ENCODE measurements around the gene CACNG1. TPM values are rescaled to one million over a fixed set of nuclear protein-coding genes. Genes with fewer than 3 reads are reported as not detected.

CACNG1 gene
- polyA plus RNA-seq, 12 donors: 62.2 to 326 (median 176) TPM; not detected in 1

DNA sequence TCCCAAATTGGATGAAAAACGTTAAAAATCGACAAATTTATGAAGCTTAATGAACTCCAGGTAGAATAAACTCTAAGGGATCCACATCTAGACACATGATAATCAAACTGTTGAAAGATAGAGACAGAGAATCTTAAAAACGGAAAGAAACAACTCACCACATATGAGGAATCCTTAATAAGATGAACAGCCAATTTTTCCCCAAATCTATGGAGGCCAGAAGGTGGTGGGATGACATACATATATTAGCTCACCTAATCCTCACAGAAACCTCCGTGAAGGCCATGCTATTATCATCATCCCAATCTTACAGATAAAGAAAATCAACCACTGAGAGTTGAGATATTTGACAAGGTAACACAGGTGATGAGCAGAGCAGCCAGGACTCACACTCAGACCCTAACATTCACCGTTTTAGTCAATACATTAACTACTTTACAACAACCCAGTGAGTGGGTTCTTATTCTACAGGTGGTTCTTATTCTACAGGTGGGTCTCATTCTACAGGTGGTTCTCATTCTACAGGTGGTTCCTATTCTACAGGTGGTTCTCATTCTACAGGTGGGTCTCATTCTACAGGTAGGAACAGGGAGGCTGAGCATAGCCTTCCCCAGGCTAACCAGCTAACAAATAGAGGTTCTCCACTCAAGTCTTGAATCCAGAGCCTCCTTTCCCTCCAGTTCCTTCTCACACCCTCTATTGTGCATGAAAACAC lies 4.8 kb downstream of the CACNG1 start:
- no peak for DNase-seq

DNA sequence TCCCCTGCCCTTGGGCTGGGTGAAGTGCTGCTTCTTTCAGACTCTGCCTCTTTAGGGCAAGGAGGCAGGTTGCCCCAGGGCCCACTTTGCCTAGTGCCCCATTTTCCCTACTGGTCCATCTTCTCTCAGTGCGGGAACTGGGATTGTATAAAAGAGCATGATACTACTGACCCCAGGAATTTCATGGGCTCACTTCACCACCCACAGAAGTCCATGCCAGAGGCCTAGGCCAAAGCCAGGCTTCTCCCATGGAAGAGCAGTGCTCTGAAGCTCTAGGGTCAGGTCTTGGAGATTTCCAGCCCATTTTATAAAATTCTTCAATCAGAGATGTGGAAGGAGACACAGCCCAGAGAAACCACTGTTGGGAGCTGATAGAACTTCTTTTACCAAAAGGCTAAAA lies 5.7 kb downstream of the CACNG1 start:
- no peak for DNase-seq

DNA sequence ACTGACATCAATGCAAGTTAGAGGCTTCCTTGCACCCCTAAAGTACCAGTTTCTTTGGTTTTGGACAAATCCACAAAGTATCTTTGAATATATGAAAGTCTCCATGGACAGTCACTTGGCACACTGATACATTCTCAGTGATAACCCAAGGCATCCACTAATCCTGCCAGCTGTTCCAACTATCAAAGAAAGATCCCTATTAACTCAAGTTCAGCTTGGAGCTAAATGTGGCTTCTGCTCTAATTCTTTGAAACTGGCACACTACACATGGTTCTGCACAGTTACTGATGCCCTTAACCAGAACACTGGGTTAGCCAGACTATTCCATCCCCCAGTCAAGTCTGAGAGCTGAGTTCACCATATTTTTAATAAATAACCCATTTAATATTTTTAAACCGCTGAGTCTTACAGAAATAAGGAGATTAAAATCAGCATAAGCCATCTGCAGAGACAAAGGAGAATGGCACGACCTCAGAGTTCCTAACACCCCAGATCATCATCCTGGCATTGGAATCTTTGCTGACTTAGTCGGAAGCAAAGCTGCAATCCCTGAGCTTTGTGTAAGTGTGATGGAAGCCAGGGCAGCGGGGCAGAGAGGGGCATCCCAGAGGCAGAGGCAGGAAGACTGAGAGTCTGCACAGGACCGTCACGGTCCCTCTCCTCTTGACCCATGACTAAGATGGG lies 6.3 kb downstream of the CACNG1 start:
- no peak for DNase-seq

DNA sequence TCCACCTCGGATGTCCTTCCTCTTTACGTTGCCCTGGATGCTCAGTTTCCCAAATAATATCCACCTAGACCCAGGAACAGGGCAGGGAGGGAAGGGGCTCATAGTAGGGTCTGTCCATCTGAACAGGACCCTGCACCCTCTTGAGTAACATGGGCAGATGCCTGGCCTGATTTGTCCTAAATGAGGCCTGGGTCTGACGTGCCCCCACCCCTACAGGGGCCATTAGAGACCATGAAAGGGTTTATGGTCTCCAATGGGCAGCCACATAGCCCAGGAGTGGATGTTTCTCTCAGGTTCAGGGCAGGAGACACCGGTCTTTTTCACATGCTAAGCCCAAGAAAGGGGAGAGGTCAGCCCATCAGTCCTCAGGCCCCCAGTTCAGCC lies 6.8 kb downstream of the CACNG1 start:
- DNase-seq: no peak

DNA sequence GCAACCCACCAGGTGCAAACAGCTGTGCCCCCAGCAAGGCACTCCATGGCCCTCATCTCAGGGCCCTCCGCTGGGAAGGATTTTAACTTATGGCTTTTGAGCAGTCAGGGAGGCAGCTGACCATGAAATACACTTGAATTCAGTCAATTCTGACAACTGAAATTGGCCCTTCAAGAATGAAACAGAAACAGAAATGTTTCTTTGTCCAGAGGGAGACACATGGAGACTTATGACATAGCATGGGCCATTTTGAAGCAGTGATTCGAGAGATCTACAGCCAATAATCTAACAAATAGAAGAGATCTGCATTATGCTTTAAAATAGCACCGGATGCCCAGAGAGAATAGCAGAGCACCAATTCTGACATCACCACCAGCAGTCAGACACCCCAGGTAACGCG lies 7.5 kb downstream of the CACNG1 start:
- DNase-seq: no peak

DNA sequence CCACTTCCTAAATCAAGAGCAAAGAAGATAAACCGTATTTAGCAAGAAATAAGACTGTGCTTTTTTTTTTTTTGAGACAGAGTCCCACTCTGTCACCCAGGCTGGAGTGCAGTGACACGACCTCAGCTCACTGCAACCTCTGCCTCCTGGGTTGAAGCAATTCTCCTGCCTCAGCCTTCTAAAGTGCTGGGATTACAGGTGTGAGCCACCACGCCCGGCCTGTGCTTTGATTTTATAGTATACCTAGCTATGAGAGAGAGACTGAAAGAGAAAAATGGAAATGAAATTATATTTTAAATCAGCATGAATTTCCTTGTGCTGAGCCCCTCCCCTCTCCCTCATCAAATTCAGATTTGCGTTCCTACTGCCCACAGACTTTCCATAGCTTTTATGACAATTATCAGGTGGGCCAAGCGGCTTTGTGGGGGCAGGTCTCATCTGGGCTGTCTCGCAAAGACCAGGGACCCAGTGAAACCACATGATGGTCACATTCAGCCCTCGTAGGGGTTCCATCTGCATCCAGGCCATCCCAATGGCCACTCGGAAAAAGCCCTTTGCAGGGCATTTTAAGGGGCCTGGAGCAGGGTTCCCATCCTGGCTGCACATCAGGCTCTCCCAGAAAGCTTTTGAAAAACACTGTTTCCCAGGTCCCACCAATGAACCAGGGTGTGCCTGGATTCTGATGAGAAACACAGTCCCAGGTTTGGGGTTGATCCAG lies 8.5 kb downstream of the CACNG1 start:
- no peak for DNase-seq

DNA sequence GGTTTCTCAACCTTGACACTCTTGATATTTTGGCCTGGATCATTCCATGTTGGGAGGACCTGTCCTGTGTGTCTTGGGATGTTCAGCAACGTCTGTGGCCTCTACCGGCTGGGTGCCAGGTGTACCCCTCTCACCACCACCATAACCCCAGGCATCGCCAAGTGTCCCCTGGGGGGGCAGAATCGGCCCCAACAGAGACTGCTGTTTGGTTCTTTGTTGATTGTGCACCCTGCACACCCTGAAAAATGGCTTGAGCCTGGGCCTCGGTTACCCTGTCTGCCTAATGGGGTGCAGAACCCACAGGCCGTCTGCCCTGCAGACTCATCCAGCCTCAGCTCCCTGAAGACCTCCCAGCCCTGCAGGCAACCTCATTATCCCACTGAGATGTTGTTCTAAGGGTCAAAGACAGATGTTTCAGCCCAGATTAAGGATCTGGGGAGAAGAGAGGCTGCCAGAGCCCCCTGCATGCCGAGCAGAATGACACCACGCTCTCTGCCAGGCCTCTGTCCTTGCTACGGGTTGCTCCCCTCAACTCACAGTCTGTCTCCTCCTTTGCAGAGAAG lies 9.2 kb downstream of the CACNG1 start:
- no peak for DNase-seq

DNA sequence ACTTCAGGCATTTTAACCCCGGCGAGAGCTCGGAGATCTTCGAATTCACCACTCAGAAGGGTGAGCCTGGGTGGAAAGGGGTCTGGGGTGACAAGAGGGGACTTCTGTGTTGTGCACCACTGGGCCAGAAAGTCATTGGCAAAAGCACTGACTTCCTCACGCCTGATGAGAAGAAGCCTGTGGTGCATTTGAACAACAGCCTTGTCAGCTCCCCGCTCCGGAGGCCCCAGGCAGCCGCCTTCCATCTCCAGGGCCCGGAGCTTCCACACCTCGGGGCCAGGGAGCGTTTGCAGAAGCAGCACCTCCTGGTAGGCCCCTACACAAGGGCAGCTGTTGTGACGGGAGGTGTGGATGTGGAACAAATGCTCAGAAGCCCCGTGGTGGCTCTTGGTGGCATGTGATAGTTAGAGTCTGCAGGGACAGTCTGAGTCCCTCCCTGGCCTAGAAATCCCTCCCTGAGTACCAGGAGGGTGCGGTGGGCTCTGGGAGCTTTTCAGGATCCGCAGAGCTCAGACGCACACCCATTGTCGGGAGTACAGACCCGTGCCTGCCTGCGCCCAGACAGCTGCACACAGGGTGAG lies 9.7 kb downstream of the CACNG1 start:
- DNase-seq: no peak

DNA sequence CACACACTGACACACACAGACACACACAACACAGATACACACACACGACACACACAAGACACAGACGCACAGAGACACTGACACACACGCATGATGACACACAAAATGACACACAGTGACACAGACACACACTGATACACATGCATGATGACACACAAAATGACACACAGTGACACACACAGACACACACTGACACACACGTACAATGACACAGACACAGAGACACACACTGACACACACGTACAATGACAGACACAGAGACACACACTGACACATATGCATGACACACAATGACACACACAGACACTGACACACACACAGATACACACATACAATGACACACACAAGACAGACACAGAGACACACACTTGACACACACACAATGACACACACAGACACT lies 10.3 kb downstream of the CACNG1 start:
- DNase-seq: no peak

- no peak for DNase-seq
These were observed 10.7 kb downstream of the CACNG1 start for GRCh38 chr17:67055041-67055443.

DNA sequence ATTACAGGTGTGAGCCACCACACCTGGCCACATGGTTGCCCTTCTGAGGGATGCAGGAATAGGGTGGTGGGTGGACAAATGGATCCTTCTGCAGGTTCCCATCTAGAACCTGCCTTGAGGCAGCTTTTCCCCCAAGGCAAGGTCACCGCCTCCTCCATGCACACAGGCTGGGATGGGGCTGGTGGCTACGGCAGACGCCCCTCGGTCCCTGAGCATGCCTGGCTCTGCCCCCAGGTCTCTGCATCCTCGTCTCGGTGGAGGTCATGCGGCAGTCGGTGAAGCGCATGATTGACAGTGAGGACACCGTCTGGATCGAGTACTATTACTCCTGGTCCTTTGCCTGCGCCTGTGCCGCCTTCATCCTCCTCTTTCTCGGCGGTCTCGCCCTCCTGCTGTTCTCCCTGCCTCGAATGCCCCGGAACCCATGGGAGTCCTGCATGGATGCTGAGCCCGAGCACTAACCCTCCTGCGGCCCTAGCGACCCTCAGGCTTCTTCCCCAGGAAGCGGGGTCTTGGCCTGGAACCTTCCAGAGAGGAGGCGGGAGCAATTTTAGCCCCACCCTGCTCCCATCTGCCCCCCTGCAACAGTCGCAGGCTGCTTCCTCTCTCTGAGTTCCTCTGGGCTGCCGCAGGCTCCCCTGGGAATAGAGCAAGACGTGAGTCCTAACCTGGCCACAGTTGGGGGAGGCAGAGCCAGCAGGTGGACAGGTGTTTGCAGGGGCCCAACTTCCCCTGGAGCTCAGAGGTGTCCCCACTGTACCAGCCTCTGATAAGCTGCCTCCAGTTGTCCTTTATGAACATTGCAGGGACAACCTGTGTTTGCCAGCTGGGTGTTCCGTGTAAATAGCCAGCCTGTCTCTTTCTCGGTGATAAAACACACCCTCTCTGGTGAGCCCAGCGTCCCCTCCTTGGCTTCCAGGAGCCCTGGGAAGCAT lies 11.7 kb downstream of the CACNG1 start:
- no peak for DNase-seq

DNA sequence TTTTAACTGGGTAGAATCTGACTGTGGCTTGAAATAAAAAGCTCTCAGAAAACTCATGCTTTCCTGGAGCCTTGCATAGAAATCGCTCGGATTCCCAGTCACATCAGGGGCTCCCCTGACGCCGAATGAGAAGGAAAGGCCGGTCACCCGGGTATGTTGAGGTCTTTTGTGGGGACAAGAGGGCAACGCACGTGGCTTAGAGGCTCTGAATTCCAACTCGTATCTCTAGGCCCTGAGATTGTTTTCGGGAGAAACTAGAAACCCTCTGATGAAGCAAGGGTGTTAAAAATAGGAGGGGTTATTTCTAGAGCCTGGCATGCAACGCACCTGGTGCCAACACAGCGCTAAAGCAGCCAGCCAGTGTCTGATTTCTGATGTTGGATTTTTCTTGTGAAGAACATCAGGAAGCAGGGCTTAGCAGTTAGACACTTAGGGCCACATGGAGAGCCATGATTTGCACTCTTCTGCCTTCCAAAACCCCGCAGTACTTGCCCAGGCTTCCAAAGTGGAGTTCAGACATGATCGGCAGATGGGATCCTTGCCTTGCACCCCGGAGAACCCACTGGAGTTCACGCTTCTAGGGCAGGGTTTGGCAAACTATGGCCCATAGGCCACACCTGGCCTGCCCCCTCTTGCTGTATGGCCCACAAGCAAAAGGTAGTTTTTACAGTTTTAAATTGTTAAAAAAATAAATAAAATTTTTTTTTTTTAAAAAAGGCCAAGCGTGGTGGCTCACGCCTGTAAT lies 12.6 kb downstream of the CACNG1 start:
- no peak for DNase-seq

DNA sequence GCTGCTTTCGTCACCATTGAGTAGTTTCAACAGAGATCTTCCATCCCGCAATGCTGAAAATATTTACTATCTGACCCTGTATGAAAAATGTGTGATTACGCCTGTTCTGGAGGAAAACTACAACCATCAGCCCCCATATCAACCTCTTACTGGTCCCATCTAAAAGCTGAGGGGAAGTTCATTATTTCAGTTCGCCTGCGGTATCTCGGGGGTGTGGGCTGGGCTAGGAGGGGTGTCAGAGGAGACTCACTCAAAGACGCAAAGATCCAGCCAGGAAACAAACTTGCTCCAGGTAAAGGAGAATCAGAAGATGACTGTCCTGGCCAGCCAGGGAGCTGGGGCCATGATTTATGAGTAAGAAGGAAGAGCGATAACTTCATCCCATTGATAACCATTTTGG lies 13.7 kb downstream of the CACNG1 start:
- no peak for DNase-seq

DNA sequence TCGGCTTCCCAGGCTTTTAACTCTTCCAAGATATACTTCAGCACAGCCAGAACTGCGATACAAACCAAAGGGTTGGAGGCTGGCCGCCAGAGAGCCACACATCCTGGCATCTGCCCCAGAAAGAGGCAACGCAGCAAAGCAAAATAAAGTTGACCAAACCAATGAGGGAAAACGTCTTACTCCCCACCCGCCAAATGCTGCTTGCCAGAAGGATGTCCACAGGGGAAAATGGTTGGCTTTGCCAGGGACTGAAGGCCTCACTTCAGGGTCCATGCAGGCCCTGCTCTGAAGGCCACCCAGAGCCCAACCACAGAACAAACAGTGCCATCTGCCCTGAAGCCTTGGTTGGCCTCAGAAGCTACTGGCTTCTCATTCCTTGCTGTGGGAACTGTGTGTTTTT lies 15.0 kb downstream of the CACNG1 start:
- no peak for DNase-seq

- DNase-seq: no peak
These were observed 18.8 kb downstream of the CACNG1 start for GRCh38 chr17:67063141-67063540.

GRCh38 chr17:67066717-67067116 lies 22.4 kb downstream of the CACNG1 start:
- DNase-seq: no peak

- no peak for DNase-seq
These were observed 23.5 kb downstream of the CACNG1 start for GRCh38 chr17:67067571-67068482.

DNA sequence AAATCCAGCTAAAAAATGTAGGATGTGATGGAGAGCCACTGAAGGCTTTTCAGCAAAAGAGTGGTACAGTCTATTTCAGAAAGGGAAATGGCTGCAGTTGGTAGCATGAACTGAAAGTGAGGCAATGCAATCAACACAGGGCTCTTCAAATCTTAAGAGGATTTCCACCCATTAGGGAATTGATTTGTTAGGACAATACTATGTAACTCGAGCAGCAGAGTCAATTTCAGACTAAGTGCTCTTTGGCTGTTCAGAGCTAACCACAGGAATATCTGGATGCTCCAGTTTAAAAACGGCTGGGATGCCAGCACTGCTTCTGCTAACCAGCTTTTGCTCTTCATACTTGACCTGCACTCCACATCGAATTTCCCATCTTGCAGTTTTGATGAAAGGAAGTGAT lies 24.6 kb downstream of the CACNG1 start:
- DNase-seq: no peak

DNA sequence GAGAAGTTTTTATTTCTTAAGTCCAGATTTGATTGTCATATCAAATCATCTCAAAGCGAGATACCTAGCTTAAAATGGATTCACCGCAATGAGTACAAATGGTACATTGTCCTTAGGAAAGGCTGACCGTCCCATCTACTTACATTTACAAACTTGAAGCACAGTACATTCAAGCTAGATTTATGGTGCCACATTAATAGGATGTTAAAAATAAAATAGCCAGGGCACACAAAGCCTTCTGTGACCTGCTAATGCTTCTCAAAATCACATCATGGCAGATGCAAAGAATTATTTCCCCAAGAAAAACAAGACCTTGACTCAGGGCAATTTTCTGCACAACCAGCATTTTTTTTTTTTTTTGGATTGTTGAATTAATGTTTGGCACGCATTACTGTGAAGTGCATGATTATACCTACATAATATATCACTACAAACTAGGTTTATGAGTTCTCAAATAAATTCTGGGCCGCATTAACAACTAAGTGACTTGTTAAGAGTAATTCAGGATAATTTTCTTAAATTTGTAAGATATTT lies 25.3 kb downstream of the CACNG1 start:
- DNase-seq: no peak
